Measurements from ENCODE around the gene REXO5. TPM values are rescaled to one million over a fixed set of nuclear protein-coding genes. Genes with fewer than 3 reads are reported as not detected.

REXO5 gene
- total and polyA plus RNA-seq, 2 of the 13 experiments (the other 11 are each of a cell fraction or from before 2014, with no cell fraction given): 5.9 to 13.1 TPM

DNA sequence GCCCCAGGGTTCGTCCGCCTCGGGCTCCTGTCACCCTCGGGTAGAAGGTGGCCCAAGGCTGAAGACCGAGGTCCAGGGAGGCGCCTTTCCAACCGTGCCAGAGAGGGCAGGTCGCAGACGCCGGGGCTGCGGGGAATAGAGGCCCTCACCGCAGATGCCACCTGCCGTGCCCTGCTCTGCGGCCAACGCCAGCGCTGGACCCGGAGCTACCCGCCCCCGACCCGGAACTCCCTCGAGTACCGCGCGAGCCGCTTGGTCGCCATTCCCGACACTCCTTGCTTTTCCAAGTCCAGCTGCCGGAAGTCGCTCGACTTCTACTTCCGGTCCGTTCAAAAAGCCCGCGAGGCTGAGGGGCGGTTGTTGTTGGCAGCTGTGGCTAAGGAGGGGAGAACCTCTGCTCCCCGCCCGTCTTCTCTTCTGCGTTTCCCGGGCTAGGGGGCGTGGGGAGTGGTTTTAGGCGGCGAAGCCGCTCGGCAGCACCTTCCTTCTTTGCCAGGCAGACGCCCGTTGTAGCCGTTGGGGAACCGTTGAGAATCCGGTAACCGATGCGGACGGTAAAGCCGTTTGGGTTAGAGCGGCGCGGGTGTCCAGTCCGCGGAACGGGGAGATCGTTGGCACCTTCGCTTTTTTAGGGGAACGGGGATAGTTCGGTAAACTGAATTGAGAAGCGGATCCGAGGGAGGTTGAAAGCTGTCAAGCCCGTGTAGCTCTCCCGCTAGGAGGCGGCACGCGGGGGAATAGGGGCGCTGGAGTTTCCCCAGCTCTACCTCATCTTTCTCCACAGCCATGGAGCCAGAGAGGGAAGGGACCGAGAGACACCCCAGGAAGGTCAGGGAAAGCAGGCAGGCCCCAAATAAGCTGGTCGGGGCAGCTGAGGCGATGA is at the start of gene REXO5, which contains the start of gene ERI2 (continued):
- TF ChIP-seq ELF3 (CRISPR knock-in tag; IDR thresholded peaks at IDR 0.05) (peak; percentile 93), KAT7 (CRISPR knock-in tag; IDR thresholded peaks at IDR 0.05; ENCODE audit: borderline replicate concordance) (peak; percentile 98), CCDC6 (CRISPR knock-in tag; IDR thresholded peaks at IDR 0.05) (peak; percentile 98; the same call in 1 of the 2 replicates), ZSCAN9 (CRISPR knock-in tag; IDR thresholded peaks at IDR 0.05; ENCODE audit: borderline replicate concordance) (peak; percentile 93), ZNF12 (CRISPR knock-in tag; IDR thresholded peaks at IDR 0.05) (peak; percentile 13), ZFP36L1 (CRISPR knock-in tag; IDR thresholded peaks at IDR 0.05) (peak; percentile 96; the same call in 1 of the 2 replicates), RFX3 (CRISPR knock-in tag; IDR thresholded peaks at IDR 0.05) (no peak), SALL1 (CRISPR knock-in tag; IDR thresholded peaks at IDR 0.05) (peak; percentile 94), ZBTB7B (CRISPR knock-in tag; IDR thresholded peaks at IDR 0.05) (peak; percentile 69; the same call in 1 of the 2 replicates), ZMAT3 (CRISPR knock-in tag; conservative IDR thresholded peaks at IDR 0.05) (peak; percentile 83), ZNF431 (CRISPR knock-in tag; IDR thresholded peaks at IDR 0.05; ENCODE audit: borderline replicate concordance, low read depth) (peak; percentile 81; the same call in 1 of the 2 replicates), MAF1 (CRISPR knock-in tag; IDR thresholded peaks at IDR 0.05; ENCODE audit: borderline replicate concordance) (peak; percentile 75; the same call in 1 of the 2 replicates)
- TF ChIP-seq, protein P1, sequence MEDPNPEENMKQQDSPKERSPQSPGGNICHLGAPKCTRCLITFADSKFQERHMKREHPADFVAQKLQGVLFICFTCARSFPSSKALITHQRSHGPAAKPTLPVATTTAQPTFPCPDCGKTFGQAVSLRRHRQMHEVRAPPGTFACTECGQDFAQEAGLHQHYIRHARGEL (CRISPR knock-in tag; IDR thresholded peaks at IDR 0.05): no peak
- TF ChIP-seq, protein P2, sequence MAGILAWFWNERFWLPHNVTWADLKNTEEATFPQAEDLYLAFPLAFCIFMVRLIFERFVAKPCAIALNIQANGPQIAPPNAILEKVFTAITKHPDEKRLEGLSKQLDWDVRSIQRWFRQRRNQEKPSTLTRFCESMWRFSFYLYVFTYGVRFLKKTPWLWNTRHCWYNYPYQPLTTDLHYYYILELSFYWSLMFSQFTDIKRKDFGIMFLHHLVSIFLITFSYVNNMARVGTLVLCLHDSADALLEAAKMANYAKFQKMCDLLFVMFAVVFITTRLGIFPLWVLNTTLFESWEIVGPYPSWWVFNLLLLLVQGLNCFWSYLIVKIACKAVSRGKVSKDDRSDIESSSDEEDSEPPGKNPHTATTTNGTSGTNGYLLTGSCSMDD (CRISPR knock-in tag; IDR thresholded peaks at IDR 0.05): no peak; the same call in none of the 2 replicates
- TF ChIP-seq, protein P3, sequence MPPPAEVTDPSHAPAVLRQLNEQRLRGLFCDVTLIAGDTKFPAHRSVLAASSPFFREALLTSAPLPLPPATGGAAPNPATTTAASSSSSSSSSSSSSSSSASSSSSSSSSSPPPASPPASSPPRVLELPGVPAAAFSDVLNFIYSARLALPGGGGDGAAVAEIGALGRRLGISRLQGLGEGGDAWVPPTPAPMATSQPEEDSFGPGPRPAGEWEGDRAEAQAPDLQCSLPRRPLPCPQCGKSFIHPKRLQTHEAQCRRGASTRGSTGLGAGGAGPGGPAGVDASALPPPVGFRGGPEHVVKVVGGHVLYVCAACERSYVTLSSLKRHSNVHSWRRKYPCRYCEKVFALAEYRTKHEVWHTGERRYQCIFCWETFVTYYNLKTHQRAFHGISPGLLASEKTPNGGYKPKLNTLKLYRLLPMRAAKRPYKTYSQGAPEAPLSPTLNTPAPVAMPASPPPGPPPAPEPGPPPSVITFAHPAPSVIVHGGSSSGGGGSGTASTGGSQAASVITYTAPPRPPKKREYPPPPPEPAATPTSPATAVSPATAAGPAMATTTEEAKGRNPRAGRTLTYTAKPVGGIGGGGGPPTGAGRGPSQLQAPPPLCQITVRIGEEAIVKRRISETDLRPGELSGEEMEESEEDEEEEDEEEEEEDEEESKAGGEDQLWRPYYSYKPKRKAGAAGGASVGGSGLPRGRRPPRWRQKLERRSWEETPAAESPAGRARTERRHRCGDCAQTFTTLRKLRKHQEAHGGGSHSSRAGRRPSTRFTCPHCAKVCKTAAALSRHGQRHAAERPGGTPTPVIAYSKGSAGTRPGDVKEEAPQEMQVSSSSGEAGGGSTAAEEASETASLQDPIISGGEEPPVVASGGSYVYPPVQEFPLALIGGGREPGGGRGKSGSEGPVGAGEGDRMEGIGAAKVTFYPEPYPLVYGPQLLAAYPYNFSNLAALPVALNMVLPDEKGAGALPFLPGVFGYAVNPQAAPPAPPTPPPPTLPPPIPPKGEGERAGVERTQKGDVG (CRISPR knock-in tag; IDR thresholded peaks at IDR 0.05; ENCODE audit: borderline replicate concordance): peak; percentile 91; the same call in 1 of the 2 replicates
- TF ChIP-seq, protein P4, sequence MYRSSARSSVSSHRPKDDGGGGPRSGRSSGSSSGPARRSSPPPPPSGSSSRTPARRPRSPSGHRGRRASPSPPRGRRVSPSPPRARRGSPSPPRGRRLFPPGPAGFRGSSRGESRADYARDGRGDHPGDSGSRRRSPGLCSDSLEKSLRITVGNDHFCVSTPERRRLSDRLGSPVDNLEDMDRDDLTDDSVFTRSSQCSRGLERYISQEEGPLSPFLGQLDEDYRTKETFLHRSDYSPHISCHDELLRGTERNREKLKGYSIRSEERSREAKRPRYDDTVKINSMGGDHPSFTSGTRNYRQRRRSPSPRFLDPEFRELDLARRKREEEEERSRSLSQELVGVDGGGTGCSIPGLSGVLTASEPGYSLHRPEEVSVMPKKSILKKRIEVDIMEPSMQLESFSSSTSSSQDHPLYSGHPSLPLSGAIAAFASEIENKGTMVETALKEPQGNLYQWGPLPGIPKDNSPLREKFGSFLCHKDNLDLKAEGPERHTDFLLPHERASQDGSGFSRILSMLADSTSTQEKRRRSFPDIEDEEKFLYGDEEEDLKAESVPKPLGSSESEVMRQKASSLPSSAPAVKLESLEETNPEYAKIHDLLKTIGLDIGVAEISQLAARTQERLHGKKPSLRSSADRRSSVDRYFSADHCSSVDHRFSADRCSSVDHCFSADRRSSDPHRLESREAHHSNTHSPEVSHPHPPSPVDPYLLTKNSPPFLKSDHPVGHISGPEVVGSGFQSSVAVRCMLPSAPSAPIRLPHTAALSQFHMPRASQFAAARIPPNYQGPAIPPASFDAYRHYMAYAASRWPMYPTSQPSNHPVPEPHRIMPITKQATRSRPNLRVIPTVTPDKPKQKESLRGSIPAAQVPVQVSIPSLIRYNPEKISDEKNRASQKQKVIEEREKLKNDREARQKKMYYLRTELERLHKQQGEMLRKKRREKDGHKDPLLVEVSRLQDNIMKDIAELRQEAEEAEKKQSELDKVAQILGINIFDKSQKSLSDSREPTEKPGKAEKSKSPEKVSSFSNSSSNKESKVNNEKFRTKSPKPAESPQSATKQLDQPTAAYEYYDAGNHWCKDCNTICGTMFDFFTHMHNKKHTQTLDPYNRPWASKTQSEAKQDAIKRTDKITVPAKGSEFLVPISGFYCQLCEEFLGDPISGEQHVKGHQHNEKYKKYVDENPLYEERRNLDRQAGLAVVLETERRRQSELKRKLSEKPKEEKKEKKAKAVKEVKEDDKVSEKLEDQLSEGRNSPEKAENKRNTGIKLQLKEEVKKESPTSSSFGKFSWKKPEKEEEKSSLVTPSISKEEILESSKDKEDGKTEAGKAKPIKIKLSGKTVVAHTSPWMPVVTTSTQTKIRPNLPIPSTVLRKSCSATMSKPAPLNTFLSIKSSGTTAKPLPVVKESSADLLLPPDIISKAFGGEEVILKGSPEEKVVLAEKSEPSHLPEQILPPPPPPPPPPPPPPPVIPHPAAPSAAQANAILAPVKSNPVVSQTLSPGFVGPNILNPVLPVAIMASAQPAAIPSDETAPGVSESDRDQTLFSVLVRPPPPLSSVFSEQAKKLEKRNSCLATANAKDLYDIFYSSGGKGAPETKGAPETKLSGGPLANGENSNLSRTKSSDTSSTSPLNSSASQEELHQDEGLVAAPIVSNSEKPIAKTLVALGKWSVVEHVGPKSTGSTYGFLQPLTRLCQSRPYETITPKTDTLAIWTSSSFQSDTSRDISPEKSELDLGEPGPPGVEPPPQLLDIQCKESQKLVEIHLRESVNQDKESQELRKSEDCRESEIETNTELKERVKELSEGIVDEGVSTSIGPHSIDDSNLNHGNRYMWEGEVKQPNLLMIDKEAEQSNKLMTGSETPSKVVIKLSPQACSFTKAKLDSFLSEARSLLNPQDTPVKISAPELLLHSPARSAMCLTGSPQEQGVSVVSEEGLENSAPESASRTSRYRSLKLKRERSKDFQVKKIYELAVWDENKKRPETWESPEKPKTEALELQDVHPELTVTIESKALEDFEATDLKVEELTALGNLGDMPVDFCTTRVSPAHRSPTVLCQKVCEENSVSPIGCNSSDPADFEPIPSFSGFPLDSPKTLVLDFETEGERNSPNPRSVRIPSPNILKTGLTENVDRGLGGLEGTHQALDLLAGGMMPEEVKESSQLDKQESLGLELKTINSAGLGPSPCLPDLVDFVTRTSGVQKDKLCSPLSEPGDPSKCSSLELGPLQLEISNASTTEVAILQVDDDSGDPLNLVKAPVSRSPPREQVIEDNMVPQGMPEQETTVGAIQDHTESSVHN (CRISPR knock-in tag; IDR thresholded peaks at IDR 0.05): peak; percentile 57; the same call in 1 of the 2 replicates

All from HepG2 (cell line).